ENCODE data around the gene ZEB2. TPM values are rescaled to one million over a fixed set of nuclear protein-coding genes. Genes with fewer than 3 reads are reported as not detected.
"Not testable (repeated sequence)": the region's sequence is repeated elsewhere in the genome, so short reads cannot be mapped to it uniquely, and the experiment has no call there.

The ZEB2 gene
- total RNA-seq, 8 experiments from 2014 or later = 25.8 to 80.4 (median 52.3) TPM

GRCh38 chr2:144364247-144364646 is 155.7 kb downstream of the ZEB2 start:
- H3K27ac ChIP-seq; H3K4me1 ChIP-seq (replicated peaks in 1 of 2); H3K4me3 ChIP-seq; in situ Hi-C loops (cut with MboI; ENCODE audit: low pct_unique_long_range_greater_than_20kb in 2 of 9, low sequenced_read_pairs in 9 of 9, unreplicated experiment in 9 of 9); ATAC-seq (replicated peaks in 6 of 8): not testable (repeated sequence)
- 80 to 96% (median 80%) methylated on average over 1 to 5 of the region's 7 CpGs; no CpG with 5 or more reads in 3 of the 10 experiments for WGBS, 10 experiments

GRCh38 chr2:144362401-144362800 is 157.5 kb downstream of the ZEB2 start:
- 86 to 100% (median 100%) methylated on average over 1 of the region's 1 CpG; no CpG with 5 or more reads in 4 of the 10 experiments for WGBS, 10 experiments
- Histone ChIP-seq H3K4me3 (no peak overlapping the region), H3K4me1 (replicated peaks in 1 of 2) (peaks cover 0 to 5% of the 10 kb centered on the region in 2 donors), H3K27ac (no peak overlapping the region)
- ATAC-seq (replicated peaks in 6 of 8) = no peak
- in situ Hi-C loops (cut with MboI; ENCODE audit: low pct_unique_long_range_greater_than_20kb in 2 of 9, low sequenced_read_pairs in 9 of 9, unreplicated experiment in 9 of 9) = no loop called here

- H3K4me1 ChIP-seq (replicated peaks in 1 of 2) = peaks cover 0 to 5% of the 10 kb centered on the region in 2 donors
- H3K27ac ChIP-seq = no peak overlapping the region
- no peak overlapping the region for H3K4me3 ChIP-seq
- in situ Hi-C loops (cut with MboI; ENCODE audit: low pct_unique_long_range_greater_than_20kb in 2 of 9, low sequenced_read_pairs in 9 of 9, unreplicated experiment in 9 of 9) = no loop called here
- ATAC-seq (replicated peaks in 6 of 8) = no peak
These were observed 158.2 kb downstream of the ZEB2 start for GRCh38 chr2:144361742-144362141.

- Histone ChIP-seq H3K4me1 (replicated peaks in 1 of 2) (peaks cover 0 to 5% of the 10 kb centered on the region in 2 donors), H3K27ac (no peak overlapping the region), H3K4me3 (no peak overlapping the region)
- no peak for ATAC-seq (replicated peaks in 6 of 8)
- 83 to 100% (median 100%) methylated on average over 1 of the region's 1 CpG; no CpG with 5 or more reads in 5 of the 10 experiments for WGBS, 10 experiments
- in situ Hi-C loops (cut with MboI; ENCODE audit: low pct_unique_long_range_greater_than_20kb in 2 of 9, low sequenced_read_pairs in 9 of 9, unreplicated experiment in 9 of 9) = no loop called here
These were observed 160.2 kb downstream of the ZEB2 start for GRCh38 chr2:144359684-144360083.

- peak in 7 of 8 experiments; percentile 16 to 80 (median 46) for ATAC-seq (replicated peaks in 6 of 8)
- no peak overlapping the region for H3K27ac ChIP-seq
- in situ Hi-C loops (cut with MboI; ENCODE audit: low pct_unique_long_range_greater_than_20kb in 2 of 9, low sequenced_read_pairs in 9 of 9, unreplicated experiment in 9 of 9) = no loop called here
- H3K4me1 ChIP-seq (replicated peaks in 1 of 2) = peaks cover 0 to 5% of the 10 kb centered on the region in 2 donors
- 11 to 100% (median 85%) methylated on average over 2 to 4 of the region's 4 CpGs; no CpG with 5 or more reads in 2 of the 10 experiments for WGBS, 10 experiments
- H3K4me3 ChIP-seq = no peak overlapping the region
These were observed 160.9 kb downstream of the ZEB2 start for GRCh38 chr2:144358979-144359541.

- 0 to 100% (median 80%) methylated on average over 1 to 3 of the region's 3 CpGs; no CpG with 5 or more reads in 1 of the 10 experiments for WGBS, 10 experiments
- Histone ChIP-seq H3K27ac (no peak overlapping the region), H3K4me1 (replicated peaks in 1 of 2) (peaks cover 0 to 5% of the 10 kb centered on the region in 2 donors), H3K4me3 (no peak overlapping the region)
- peak in 1 of 8 experiments; percentile 7 for ATAC-seq (replicated peaks in 6 of 8)
- in situ Hi-C loops (cut with MboI; ENCODE audit: low pct_unique_long_range_greater_than_20kb in 2 of 9, low sequenced_read_pairs in 9 of 9, unreplicated experiment in 9 of 9) = no loop called here
These were observed 161.4 kb downstream of the ZEB2 start for GRCh38 chr2:144358374-144358964.

GRCh38 chr2:144357623-144358373 is 162.1 kb downstream of the ZEB2 start:
- Histone ChIP-seq H3K4me1 (replicated peaks in 1 of 2) (peaks cover 0 to 5% of the 10 kb centered on the region in 2 donors), H3K27ac (no peak overlapping the region), H3K4me3 (no peak overlapping the region)
- ATAC-seq (replicated peaks in 6 of 8) = peak in 4 of 8 experiments; percentile 34 to 87 (median 70)
- in situ Hi-C loops (cut with MboI; ENCODE audit: low pct_unique_long_range_greater_than_20kb in 2 of 9, low sequenced_read_pairs in 9 of 9, unreplicated experiment in 9 of 9) = no loop called here
- WGBS, 10 experiments = 6 to 97% (median 82%) methylated on average over 3 to 4 of the region's 4 CpGs; no CpG with 5 or more reads in 2 of the 10 experiments

GRCh38 chr2:144356402-144356801 is 163.5 kb downstream of the ZEB2 start:
- Histone ChIP-seq H3K27ac (no peak overlapping the region), H3K4me1 (replicated peaks in 1 of 2) (peaks cover 0 to 5% of the 10 kb centered on the region in 2 donors), H3K4me3 (no peak overlapping the region)
- ATAC-seq (replicated peaks in 6 of 8) = peak in 2 of 8 experiments; percentile 7 to 37
- WGBS, 10 experiments = 24 to 92% (median 75%) methylated on average over 2 to 3 of the region's 3 CpGs; no CpG with 5 or more reads in 1 of the 10 experiments
- in situ Hi-C loops (cut with MboI; ENCODE audit: low pct_unique_long_range_greater_than_20kb in 2 of 9, low sequenced_read_pairs in 9 of 9, unreplicated experiment in 9 of 9) = no loop called here

GRCh38 chr2:144354953-144355352 is 165.0 kb downstream of the ZEB2 start:
- H3K4me3 ChIP-seq = no peak overlapping the region
- H3K27ac ChIP-seq = no peak overlapping the region
- no peak for ATAC-seq (replicated peaks in 6 of 8)
- WGBS, 10 experiments = 23 to 100% (median 83%) methylated on average over 1 to 3 of the region's 3 CpGs; no CpG with 5 or more reads in 3 of the 10 experiments
- H3K4me1 ChIP-seq (replicated peaks in 1 of 2) = peaks cover under 1 to 12% of the 10 kb centered on the region in 2 donors
- in situ Hi-C loops (cut with MboI; ENCODE audit: low pct_unique_long_range_greater_than_20kb in 2 of 9, low sequenced_read_pairs in 9 of 9, unreplicated experiment in 9 of 9) = no loop called here

GRCh38 chr2:144351687-144352086 is 168.2 kb downstream of the ZEB2 start:
- in situ Hi-C loops (cut with MboI; ENCODE audit: low pct_unique_long_range_greater_than_20kb in 2 of 9, low sequenced_read_pairs in 9 of 9, unreplicated experiment in 9 of 9) = no loop called here

GRCh38 chr2:144350151-144350802 is 169.6 kb downstream of the ZEB2 start:
- Histone ChIP-seq H3K27ac (no peak overlapping the region), H3K4me1 (replicated peaks in 1 of 2) (peaks cover 7 to 12% of the 10 kb centered on the region in 2 donors), H3K4me3 (no peak overlapping the region)
- 36 to 97% (median 48%) methylated on average over 3 to 7 of the region's 7 CpGs; no CpG with 5 or more reads in 1 of the 10 experiments for WGBS, 10 experiments
- in situ Hi-C loops (cut with MboI; ENCODE audit: low pct_unique_long_range_greater_than_20kb in 2 of 9, low sequenced_read_pairs in 9 of 9, unreplicated experiment in 9 of 9) = no loop called here
- ATAC-seq (replicated peaks in 6 of 8) = peak in 1 of 8 experiments; percentile 56

More at GRCh38 chr2:144351687-144352086, 168.2 kb downstream of the ZEB2 start:
- Histone ChIP-seq H3K27ac (no peak overlapping the region), H3K4me3 (no peak overlapping the region), H3K4me1 (replicated peaks in 1 of 2) (peaks cover 7 to 12% of the 10 kb centered on the region in 2 donors)
- 0 to 100% (median 86%) methylated on average over 1 to 5 of the region's 5 CpGs for WGBS, 10 experiments
- no peak for ATAC-seq (replicated peaks in 6 of 8)

- in situ Hi-C loops (cut with MboI; ENCODE audit: low pct_unique_long_range_greater_than_20kb in 2 of 9, low sequenced_read_pairs in 9 of 9, unreplicated experiment in 9 of 9) = no loop called here
- H3K4me3 ChIP-seq = no peak overlapping the region
- 54 to 81% (median 66%) methylated on average over 1 to 3 of the region's 3 CpGs for WGBS, 10 experiments
- peaks cover 7 to 12% of the 10 kb centered on the region in 2 donors for H3K4me1 ChIP-seq (replicated peaks in 1 of 2)
- peak in 1 of 8 experiments; percentile 45 for ATAC-seq (replicated peaks in 6 of 8)
- H3K27ac ChIP-seq = no peak overlapping the region
These were observed 170.2 kb downstream of the ZEB2 start for GRCh38 chr2:144349674-144350073.

GRCh38 chr2:144348846-144349245 is 171.1 kb downstream of the ZEB2 start:
- in situ Hi-C loops (cut with MboI; ENCODE audit: low pct_unique_long_range_greater_than_20kb in 2 of 9, low sequenced_read_pairs in 9 of 9, unreplicated experiment in 9 of 9) = no loop called here
- H3K4me1 ChIP-seq (replicated peaks in 1 of 2) = peaks cover 7 to 12% of the 10 kb centered on the region in 2 donors
- ATAC-seq (replicated peaks in 6 of 8) = no peak
- H3K4me3 ChIP-seq = no peak overlapping the region
- WGBS, 10 experiments = 31 to 100% (median 92%) methylated on average over 1 to 2 of the region's 2 CpGs; no CpG with 5 or more reads in 1 of the 10 experiments
- H3K27ac ChIP-seq = no peak overlapping the region

Measured in motor neuron (in vitro differentiated cells).